Ovary (tissue), 3 donors: ENCODE measurements around the gene FRMD3.
A peak's percentile ranks its signal among the peaks of the same experiment; 100 is the strongest.

Source experiments
- CTCF ChIP-seq, 3 donors: fragments of 450-650 bp in 2 of 3; fragments of 200-600 bp in 1 of 3; IDR thresholded peaks; one replicate each; pipeline versions ENCODE4 v1.5.1 to v1.8.0; 2016 to 2022; ENCODE audit warnings: antibody characterized with exemption in 3 of 3, mild to moderate bottlenecking in 1 of 3
- POLR2A ChIP-seq: fragments of 450-650 bp; IDR thresholded peaks from one replicate; pipeline ENCODE4 v1.6.1; 2017; ENCODE audit warnings: antibody characterized with exemption, mild to moderate bottlenecking, moderate library complexity
- donor health status: DM: no; HTN: no; CAD: no.

DNA sequence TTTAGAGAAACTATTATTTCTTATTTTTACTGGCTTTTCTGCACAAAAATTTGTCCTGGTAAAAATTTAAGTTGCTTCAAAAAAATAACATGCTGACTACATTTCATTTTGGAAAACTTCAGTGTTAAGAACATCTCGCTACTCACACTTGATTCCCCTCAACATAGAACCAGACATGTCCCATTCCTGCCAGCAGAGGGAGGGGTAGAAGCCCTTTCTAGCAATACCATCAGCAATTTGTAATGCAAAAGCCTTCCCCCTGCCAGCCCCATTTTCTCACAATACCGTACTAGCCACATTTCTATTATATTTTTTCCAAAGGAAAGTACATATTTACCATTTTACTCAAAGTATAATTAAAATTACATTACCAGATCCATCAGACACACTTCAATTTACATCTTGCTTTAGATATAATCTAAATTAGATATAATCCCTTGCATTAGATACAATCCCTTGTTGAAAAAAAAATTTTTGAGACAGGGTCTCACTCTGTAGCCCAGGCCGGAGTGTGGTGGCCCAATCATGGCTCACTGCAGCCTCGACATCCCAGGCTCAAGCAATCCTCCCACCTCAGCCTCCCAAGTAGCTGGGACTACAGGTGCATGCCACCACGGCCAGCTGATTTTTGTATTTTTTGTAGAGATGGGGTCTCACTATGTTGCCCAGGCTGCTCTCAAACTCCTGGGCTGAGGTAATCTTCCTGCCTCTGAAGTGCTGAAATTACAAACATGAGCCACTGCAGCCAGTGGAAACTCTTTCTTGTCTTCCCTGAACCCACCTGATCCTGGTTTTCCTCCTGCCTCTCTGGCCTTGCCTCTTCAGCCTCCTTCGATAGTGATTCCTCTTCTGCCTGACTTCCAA lies 45.2 kb upstream of the FRMD3 start:
- TF ChIP-seq CTCF (IDR thresholded peaks at IDR 0.05), result peak in 2 of 3 donors; percentile 36 to 46
- TF ChIP-seq POLR2A, result no peak
